ENCODE results near the gene TIMM23. TPM values are rescaled to one million over a fixed set of nuclear protein-coding genes. Genes with fewer than 3 reads are reported as not detected.

The TIMM23 gene
- total and polyA plus RNA-seq, 4 donors = 41.8 to 66.8 (median 42.7) TPM

GRCh38 chr10:46037107-46037825 is 65.0 kb downstream of the TIMM23 start:
- no peaks in the 10 kb centered on the region for H3K36me3 ChIP-seq (ENCODE audit: control insufficient read depth in 4 of 4, insufficient read depth in 3 of 4, low read depth in 1 of 4, low read length in 3 of 4)
- peaks cover 2 to 12% (median 7%) of the 10 kb centered on the region in 4 donors for H3K4me1 ChIP-seq (ENCODE audit: control insufficient read depth in 4 of 4, insufficient read depth in 4 of 4, low read length in 3 of 4)
- DNase-seq (ENCODE audit: low spot score) = no peak
- no peak overlapping the region for H3K27ac ChIP-seq (ENCODE audit: low read depth in 1 of 2, low read length in 2 of 2)
- H3K9ac ChIP-seq (ENCODE audit: low read depth in 1 of 2, low read length in 2 of 2) = no peak overlapping the region
- WGBS = 95% methylated on average over 8 of the region's 8 CpGs
- H3K4me3 ChIP-seq (ENCODE audit: low read depth in 1 of 3, low read length in 3 of 3) = no peak overlapping the region
- TF ChIP-seq TAF1 (conservative IDR thresholded peaks at IDR 0.05) = no peak
- no peak for TF ChIP-seq MAX (IDR thresholded peaks at IDR 0.05)
- no peak for TF ChIP-seq FOXA1 (IDR thresholded peaks at IDR 0.05)
- no peak for TF ChIP-seq GABPA (IDR thresholded peaks at IDR 0.05 in 1 of 2, conservative IDR thresholded peaks at IDR 0.05 in 1 of 2)
- H3K27me3 ChIP-seq (ENCODE audit: control insufficient read depth in 4 of 4, insufficient read depth in 4 of 4, low read length in 3 of 4) = no peaks in the 10 kb centered on the region
- H3K9me3 ChIP-seq (ENCODE audit: control insufficient read depth in 4 of 4, low read length in 3 of 4) = no peaks in the 10 kb centered on the region

GRCh38 chr10:46040004-46040403 is 67.7 kb downstream of the TIMM23 start:
- Histone ChIP-seq H3K27ac (ENCODE audit: low read depth in 1 of 2, low read length in 2 of 2) (no peak overlapping the region), H3K9ac (ENCODE audit: low read depth in 1 of 2, low read length in 2 of 2) (no peak overlapping the region), H3K4me1 (ENCODE audit: control insufficient read depth in 4 of 4, insufficient read depth in 4 of 4, low read length in 3 of 4) (peaks cover 0 to 7% (median 3%) of the 10 kb centered on the region in 4 donors), H3K36me3 (ENCODE audit: control insufficient read depth in 4 of 4, insufficient read depth in 3 of 4, low read depth in 1 of 4, low read length in 3 of 4) (no peaks in the 10 kb centered on the region), H3K9me3 (ENCODE audit: control insufficient read depth in 4 of 4, low read length in 3 of 4) (no peaks in the 10 kb centered on the region), H3K27me3 (ENCODE audit: control insufficient read depth in 4 of 4, insufficient read depth in 4 of 4, low read length in 3 of 4) (no peaks in the 10 kb centered on the region), H3K4me3 (ENCODE audit: low read depth in 1 of 3, low read length in 3 of 3) (no peak overlapping the region)
- DNase-seq (ENCODE audit: low spot score) = no peak
- WGBS = 86% methylated on average over 3 of the region's 3 CpGs
- TF ChIP-seq NR2F2 (IDR thresholded peaks at IDR 0.05) (no peak), REST (IDR thresholded peaks at IDR 0.05) (no peak), HNF4A (conservative IDR thresholded peaks at IDR 0.05) (no peak), RXRA (IDR thresholded peaks at IDR 0.05) (no peak), ZBTB33 (IDR thresholded peaks at IDR 0.05) (no peak), HNF4G (IDR thresholded peaks at IDR 0.05) (no peak)

GRCh38 chr10:46042527-46042926 is 70.2 kb downstream of the TIMM23 start:
- H3K9ac ChIP-seq (ENCODE audit: low read depth in 1 of 2, low read length in 2 of 2) = no peak overlapping the region
- H3K4me1 ChIP-seq (ENCODE audit: control insufficient read depth in 4 of 4, insufficient read depth in 4 of 4, low read length in 3 of 4) = no peaks in the 10 kb centered on the region
- no peaks in the 10 kb centered on the region for H3K9me3 ChIP-seq (ENCODE audit: control insufficient read depth in 4 of 4, low read length in 3 of 4)
- no peak for DNase-seq (ENCODE audit: low spot score)
- H3K36me3 ChIP-seq (ENCODE audit: control insufficient read depth in 4 of 4, insufficient read depth in 3 of 4, low read depth in 1 of 4, low read length in 3 of 4) = no peaks in the 10 kb centered on the region
- WGBS = 63% methylated on average over 4 of the region's 4 CpGs
- no peaks in the 10 kb centered on the region for H3K27me3 ChIP-seq (ENCODE audit: control insufficient read depth in 4 of 4, insufficient read depth in 4 of 4, low read length in 3 of 4)
- no peak overlapping the region for H3K4me3 ChIP-seq (ENCODE audit: low read depth in 1 of 3, low read length in 3 of 3)
- no peak overlapping the region for H3K27ac ChIP-seq (ENCODE audit: low read depth in 1 of 2, low read length in 2 of 2)
- TF ChIP-seq RAD21 (IDR thresholded peaks at IDR 0.05) = no peak
- no peak for TF ChIP-seq FOXA1 (IDR thresholded peaks at IDR 0.05)
- no peak for TF ChIP-seq HNF4A (conservative IDR thresholded peaks at IDR 0.05)
- no peak for TF ChIP-seq NR2F2 (IDR thresholded peaks at IDR 0.05)
- TF ChIP-seq SP1 (IDR thresholded peaks at IDR 0.05) = no peak
- TF ChIP-seq GABPA (IDR thresholded peaks at IDR 0.05 in 1 of 2, conservative IDR thresholded peaks at IDR 0.05 in 1 of 2) = no peak
- no peak for TF ChIP-seq MAX (IDR thresholded peaks at IDR 0.05)
- no peak for TF ChIP-seq REST (IDR thresholded peaks at IDR 0.05)
- TF ChIP-seq ZBTB33 (IDR thresholded peaks at IDR 0.05) = no peak
- no peak for TF ChIP-seq JUND (IDR thresholded peaks at IDR 0.05)
- no peak for TF ChIP-seq RXRA (IDR thresholded peaks at IDR 0.05)
